HUES64 (cell line): ENCODE results near the gene AKR1B15. TPM values are rescaled to one million over a fixed set of nuclear protein-coding genes. Genes with fewer than 3 reads are reported as not detected.

Source experiments
- H3K27ac ChIP-seq: 2 replicates; pipeline ENCODE4 v1.7.0; 2013; ENCODE audit warnings: low read depth, low read length, inconsistent platforms
- H3K27me3 ChIP-seq: 2 replicates; pipeline ENCODE4 v1.6.1; 2013; ENCODE audit warnings: mild to moderate bottlenecking, low read length; ENCODE audit not compliant: insufficient read depth
- H3K36me3 ChIP-seq: 2 replicates; pipeline ENCODE4 v1.6.1; 2013; ENCODE audit warnings: mild to moderate bottlenecking, low read length; ENCODE audit not compliant: insufficient read depth
- H3K4me1 ChIP-seq: 2 replicates; pipeline ENCODE4 v1.6.1; 2013; ENCODE audit warnings: mild to moderate bottlenecking, low read length, moderate library complexity; ENCODE audit not compliant: insufficient read depth
- H3K4me3 ChIP-seq: 2 replicates; pipeline ENCODE4 v1.5.1; 2013; ENCODE audit warnings: mild to moderate bottlenecking, low read length, moderate library complexity
- H3K9ac ChIP-seq: 2 replicates; pipeline ENCODE4 v1.6.1; 2013; ENCODE audit warnings: mild to moderate bottlenecking, low read depth, low read length
- H3K9me3 ChIP-seq: 2 replicates; pipeline ENCODE4 v1.6.1; 2013; ENCODE audit warnings: low read depth, low read length; ENCODE audit not compliant: insufficient read depth
- WGBS: fragments of 150-250, 120-280 bp; methylation state at CpG from one replicate; pipeline ENCODE4 v1.1.7; 2013; ENCODE audit warnings: missing lambda C conversion rate; 5-methylcytosine and 5-hydroxymethylcytosine counted together
- polyA plus RNA-seq, 2 experiments: library from polyadenylated mRNA; stranded (reverse); fragments of 50-300 nt; gene quantifications; one replicate each; pipeline ENCODE4 v1.2.3, GENCODE V29; 2013

Gene AKR1B15
- polyA plus RNA-seq (2013, experiment 1 of 2): not detected
- 0.13 TPM for polyA plus RNA-seq (2013, experiment 2 of 2)

- Histone ChIP-seq H3K9ac (no peak within 1 kb of the TSS), H3K4me3 (peak within 1 kb of the TSS; percentile 49), H3K9me3 (no peaks in the 10 kb centered on the region), H3K27me3 (no peaks in the 10 kb centered on the region), H3K4me1 (peaks cover 23% of the 10 kb centered on the region), H3K36me3 (no peaks in the 10 kb centered on the region), H3K27ac (no peak within 1 kb of the TSS)
- 77% methylated on average over 14 of the region's 14 CpGs for WGBS
Observed at GRCh38 chr7:134548877-134549276, at the start of gene AKR1B15. Gene AKR1B15 (plus strand): TSS chr7:134549110. CDS start chr7:134564620, 15,510 bp downstream.

GRCh38 chr7:134500406-134500805 is 48.5 kb upstream of the AKR1B15 start:
- Histone ChIP-seq H3K9ac (no peak overlapping the region), H3K27me3 (no peaks in the 10 kb centered on the region), H3K9me3 (no peaks in the 10 kb centered on the region), H3K4me1 (0 out of 2 replicates have a peak, but pooled peaks cover 3% of the 10 kb centered on the region), H3K4me3 (no peak overlapping the region), H3K27ac (no peak overlapping the region), H3K36me3 (no peaks in the 10 kb centered on the region)
- WGBS: 91% methylated on average over 2 of the region's 2 CpGs

- Histone ChIP-seq H3K9ac (no peak overlapping the region), H3K9me3 (no peaks in the 10 kb centered on the region), H3K27ac (no peak overlapping the region), H3K4me3 (no peak overlapping the region), H3K4me1 (0 out of 2 replicates have a peak, but pooled peaks cover 3% of the 10 kb centered on the region), H3K27me3 (no peaks in the 10 kb centered on the region), H3K36me3 (no peaks in the 10 kb centered on the region)
- 95% methylated on average over 3 of the region's 5 CpGs for WGBS
Observed at GRCh38 chr7:134500982-134501381, 47.9 kb upstream of the AKR1B15 start.

GRCh38 chr7:134502463-134503371 is 46.2 kb upstream of the AKR1B15 start:
- H3K9ac ChIP-seq: no peak overlapping the region
- no peaks in the 10 kb centered on the region for H3K27me3 ChIP-seq
- 0 out of 2 replicates have a peak, but pooled peaks cover 3% of the 10 kb centered on the region for H3K4me1 ChIP-seq
- WGBS: 93% methylated on average over 2 of the region's 3 CpGs
- H3K27ac ChIP-seq: no peak overlapping the region
- H3K9me3 ChIP-seq: no peaks in the 10 kb centered on the region
- no peaks in the 10 kb centered on the region for H3K36me3 ChIP-seq
- no peak overlapping the region for H3K4me3 ChIP-seq

- H3K27me3 ChIP-seq: no peaks in the 10 kb centered on the region
- H3K4me1 ChIP-seq: 0 out of 2 replicates have a peak, but pooled peaks cover 5% of the 10 kb centered on the region
- WGBS: 94% methylated on average over 2 of the region's 3 CpGs
- no peak overlapping the region for H3K4me3 ChIP-seq
- no peaks in the 10 kb centered on the region for H3K9me3 ChIP-seq
- H3K36me3 ChIP-seq: no peaks in the 10 kb centered on the region
- H3K9ac ChIP-seq: no peak overlapping the region
- H3K27ac ChIP-seq: no peak overlapping the region
Observed at GRCh38 chr7:134504660-134505164, 44.2 kb upstream of the AKR1B15 start.

- Histone ChIP-seq H3K4me1 (0 out of 2 replicates have a peak, but pooled peaks cover 4% of the 10 kb centered on the region), H3K27me3 (no peaks in the 10 kb centered on the region), H3K9ac (no peak overlapping the region), H3K9me3 (no peaks in the 10 kb centered on the region), H3K36me3 (no peaks in the 10 kb centered on the region), H3K27ac (no peak overlapping the region), H3K4me3 (no peak overlapping the region)
- 89% methylated on average over 4 of the region's 4 CpGs for WGBS
Observed at GRCh38 chr7:134505856-134506255, 43.1 kb upstream of the AKR1B15 start.

- Histone ChIP-seq H3K4me3 (no peak overlapping the region), H3K9ac (no peak overlapping the region), H3K9me3 (no peaks in the 10 kb centered on the region), H3K4me1 (0 out of 2 replicates have a peak, but pooled peaks cover 4% of the 10 kb centered on the region), H3K36me3 (no peaks in the 10 kb centered on the region), H3K27ac (no peak overlapping the region), H3K27me3 (peaks cover 4% of the 10 kb centered on the region; the same call in 1 of the 2 replicates)
- WGBS: 50% methylated on average over 1 of the region's 1 CpG
Observed at GRCh38 chr7:134509010-134509409, 39.9 kb upstream of the AKR1B15 start.

GRCh38 chr7:134510646-134511045 is 38.3 kb upstream of the AKR1B15 start:
- Histone ChIP-seq H3K9me3 (no peaks in the 10 kb centered on the region), H3K4me1 (0 out of 2 replicates have a peak, but pooled peaks cover 4% of the 10 kb centered on the region), H3K36me3 (no peaks in the 10 kb centered on the region), H3K27ac (no peak overlapping the region), H3K9ac (no peak overlapping the region), H3K4me3 (no peak overlapping the region), H3K27me3 (peaks cover 9% of the 10 kb centered on the region; the same call in 1 of the 2 replicates)
- WGBS: 91% methylated on average over 5 of the region's 5 CpGs

- no peak overlapping the region for H3K9ac ChIP-seq
- no peak overlapping the region for H3K27ac ChIP-seq
- H3K9me3 ChIP-seq: no peaks in the 10 kb centered on the region
- WGBS: 92% methylated on average over 1 of the region's 1 CpG
- peaks cover 9% of the 10 kb centered on the region; the same call in 1 of the 2 replicates for H3K27me3 ChIP-seq
- 0 out of 2 replicates have a peak, but pooled peaks cover 4% of the 10 kb centered on the region for H3K4me1 ChIP-seq
- H3K36me3 ChIP-seq: no peaks in the 10 kb centered on the region
- H3K4me3 ChIP-seq: no peak overlapping the region
Observed at GRCh38 chr7:134512271-134512670, 36.6 kb upstream of the AKR1B15 start.

- Histone ChIP-seq H3K36me3 (no peaks in the 10 kb centered on the region), H3K4me3 (no peak overlapping the region), H3K9ac (no peak overlapping the region), H3K9me3 (no peaks in the 10 kb centered on the region), H3K27me3 (peaks cover 9% of the 10 kb centered on the region; the same call in 1 of the 2 replicates), H3K4me1 (0 out of 2 replicates have a peak, but pooled peaks cover 4% of the 10 kb centered on the region), H3K27ac (no peak overlapping the region)
- 62% methylated on average over 9 of the region's 9 CpGs for WGBS
Observed at GRCh38 chr7:134513169-134513752, 35.6 kb upstream of the AKR1B15 start.

- WGBS: 27% methylated on average over 1 of the region's 1 CpG
- H3K9me3 ChIP-seq: no peaks in the 10 kb centered on the region
- H3K27ac ChIP-seq: no peak overlapping the region
- no peak overlapping the region for H3K9ac ChIP-seq
- peaks cover 9% of the 10 kb centered on the region; the same call in 1 of the 2 replicates for H3K27me3 ChIP-seq
- H3K36me3 ChIP-seq: no peaks in the 10 kb centered on the region
- 0 out of 2 replicates have a peak, but pooled peaks cover 4% of the 10 kb centered on the region for H3K4me1 ChIP-seq
- no peak overlapping the region for H3K4me3 ChIP-seq
Observed at GRCh38 chr7:134514106-134514505, 34.8 kb upstream of the AKR1B15 start.
